GM20000 (cell line): Measurements from ENCODE around the gene NXPE1.
"Not testable (repeated sequence)": the region's sequence is repeated elsewhere in the genome, so short reads cannot be mapped to it uniquely, and the experiment has no call there.

Experiments used
- DNase-seq: peaks from one replicate; pipeline ENCODE4 v3.0.0; 2012; ENCODE audit warnings: low spot score
- TF ChIP-seq, protein P1 (sequence below): IDR thresholded peaks from 2 replicates; pipeline ENCODE4 v1.5.1; 2012; ENCODE audit warnings: mild to moderate bottlenecking, control low read depth; ENCODE audit errors: extremely low read depth, missing control alignments

The NXPE1 gene

DNA sequence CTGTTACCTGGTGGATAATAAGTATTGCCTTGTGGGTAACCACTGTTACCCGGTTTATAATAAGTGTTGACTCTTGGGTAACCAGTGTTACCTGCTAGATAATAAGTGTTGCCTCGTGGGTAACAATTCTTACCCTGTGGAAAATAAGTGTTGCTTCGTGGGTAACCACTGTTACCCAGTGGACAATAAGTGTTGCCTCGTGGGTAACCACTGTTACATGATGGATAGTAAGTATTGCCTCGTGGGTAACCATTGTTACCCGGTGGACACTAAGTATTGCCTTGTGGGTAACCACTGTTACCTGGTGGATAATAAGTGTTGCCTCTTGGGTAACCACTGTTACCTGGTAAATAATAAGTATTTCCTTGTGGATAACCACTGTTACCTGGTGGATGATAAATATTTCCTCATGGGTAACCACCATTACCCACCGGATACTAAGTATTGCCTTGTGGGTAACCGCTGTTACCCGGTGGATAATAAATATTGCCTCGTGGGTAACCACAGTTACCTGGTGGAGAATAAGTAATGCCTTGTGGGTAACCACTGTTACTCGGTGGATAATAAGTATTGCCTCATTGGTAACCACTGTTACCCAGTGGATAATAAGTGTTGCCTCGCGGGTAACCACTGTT lies 44.6 kb upstream of the NXPE1 start:
- TF ChIP-seq, protein P1, sequence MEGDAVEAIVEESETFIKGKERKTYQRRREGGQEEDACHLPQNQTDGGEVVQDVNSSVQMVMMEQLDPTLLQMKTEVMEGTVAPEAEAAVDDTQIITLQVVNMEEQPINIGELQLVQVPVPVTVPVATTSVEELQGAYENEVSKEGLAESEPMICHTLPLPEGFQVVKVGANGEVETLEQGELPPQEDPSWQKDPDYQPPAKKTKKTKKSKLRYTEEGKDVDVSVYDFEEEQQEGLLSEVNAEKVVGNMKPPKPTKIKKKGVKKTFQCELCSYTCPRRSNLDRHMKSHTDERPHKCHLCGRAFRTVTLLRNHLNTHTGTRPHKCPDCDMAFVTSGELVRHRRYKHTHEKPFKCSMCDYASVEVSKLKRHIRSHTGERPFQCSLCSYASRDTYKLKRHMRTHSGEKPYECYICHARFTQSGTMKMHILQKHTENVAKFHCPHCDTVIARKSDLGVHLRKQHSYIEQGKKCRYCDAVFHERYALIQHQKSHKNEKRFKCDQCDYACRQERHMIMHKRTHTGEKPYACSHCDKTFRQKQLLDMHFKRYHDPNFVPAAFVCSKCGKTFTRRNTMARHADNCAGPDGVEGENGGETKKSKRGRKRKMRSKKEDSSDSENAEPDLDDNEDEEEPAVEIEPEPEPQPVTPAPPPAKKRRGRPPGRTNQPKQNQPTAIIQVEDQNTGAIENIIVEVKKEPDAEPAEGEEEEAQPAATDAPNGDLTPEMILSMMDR: no peak
- DNase-seq: no peak

DNA sequence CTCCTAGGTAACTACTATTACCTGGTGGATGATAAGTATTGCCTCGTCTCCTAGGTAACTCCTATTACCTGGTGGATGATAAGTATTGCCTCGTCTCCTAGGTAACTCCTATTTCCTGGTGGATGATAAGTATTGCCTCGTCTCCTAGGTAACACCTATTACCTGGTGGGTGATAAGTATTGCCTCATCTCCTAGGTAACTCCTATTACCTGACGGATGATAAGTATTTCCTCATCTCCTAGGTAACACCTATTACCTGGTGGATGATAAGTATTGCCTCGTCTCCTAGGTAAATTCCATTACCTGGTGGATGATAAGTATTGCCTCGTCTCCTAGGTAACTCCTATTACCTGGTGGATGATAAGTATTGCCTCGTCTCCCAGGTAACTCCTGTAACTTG lies 43.5 kb upstream of the NXPE1 start:
- DNase-seq: not testable (repeated sequence)

DNA sequence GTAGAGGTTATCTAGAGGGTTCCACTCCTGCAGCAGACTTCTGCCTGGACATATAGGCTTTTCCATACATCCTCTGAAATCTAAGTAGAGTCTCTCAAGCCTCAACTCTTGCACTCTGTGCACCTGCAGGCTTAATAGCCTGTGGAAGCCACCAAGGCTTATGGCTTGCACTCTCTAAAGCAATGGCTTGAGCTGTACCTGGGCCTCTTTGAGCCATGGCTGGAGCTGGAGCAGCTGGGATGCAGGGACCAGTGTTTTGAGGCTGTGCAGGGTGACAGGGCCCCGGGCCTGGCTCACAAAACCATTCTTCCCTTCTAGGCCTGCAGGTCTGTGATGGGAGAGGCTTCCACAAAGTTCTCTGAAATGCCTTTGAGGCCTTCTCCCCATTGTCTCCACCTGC lies 38.8 kb upstream of the NXPE1 start:
- TF ChIP-seq, protein P1: no peak
- no peak for DNase-seq

DNA sequence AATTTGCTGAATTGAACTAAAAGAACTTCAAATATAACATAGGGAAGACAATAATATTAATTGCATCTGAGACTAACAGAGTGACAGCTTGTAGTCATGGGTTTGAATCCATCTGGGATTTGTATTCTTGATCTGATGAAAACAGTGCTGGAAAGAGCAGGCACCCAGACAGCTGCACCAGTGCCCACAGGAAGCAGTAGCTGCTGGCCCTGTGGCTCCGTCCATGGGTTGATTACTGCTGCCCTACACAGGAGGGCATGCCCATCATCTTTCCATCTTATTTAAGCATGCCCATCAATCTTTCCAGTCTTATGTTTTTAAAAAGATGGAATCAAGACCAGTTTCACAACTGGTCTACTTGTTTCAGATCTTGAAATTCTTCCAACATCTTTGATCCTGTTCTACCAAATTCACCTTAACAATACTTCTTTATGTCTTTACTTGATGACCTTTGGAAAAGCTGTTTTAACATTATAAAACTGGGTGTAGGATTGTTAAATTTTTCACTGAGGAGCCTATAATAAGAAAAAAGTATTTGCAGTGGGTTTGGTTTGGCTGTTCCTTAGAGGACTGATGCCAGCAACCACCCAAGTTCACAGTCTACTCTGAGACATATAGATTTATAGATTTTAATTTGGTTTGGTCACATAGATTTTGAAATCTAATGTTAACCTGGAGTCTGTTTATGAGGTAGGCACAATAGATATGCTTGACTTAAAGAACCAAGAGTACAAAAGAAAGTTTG lies 36.7 kb upstream of the NXPE1 start:
- TF ChIP-seq, protein P1: no peak
- no peak for DNase-seq

DNA sequence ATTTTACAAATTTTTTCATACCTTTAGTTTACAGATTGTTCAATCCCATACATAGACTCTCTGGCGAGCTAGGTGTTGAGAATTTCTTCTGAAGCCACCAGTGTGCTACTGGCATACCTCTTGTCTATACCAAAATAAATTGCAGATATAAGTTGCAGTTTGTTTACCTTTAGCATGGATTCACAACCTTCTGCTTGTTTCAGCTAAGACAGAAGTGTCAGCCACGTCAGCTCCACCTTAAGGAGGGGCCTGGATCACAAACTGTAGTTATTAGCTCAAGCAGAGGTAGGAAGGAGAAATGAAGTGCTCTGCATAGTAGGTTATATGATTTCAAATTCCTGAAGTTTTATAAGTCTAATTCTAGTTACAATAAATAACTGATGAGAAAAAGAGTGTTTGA lies 35.9 kb upstream of the NXPE1 start, which contains the start of gene NXPE4:
TSS of gene NXPE4 (minus strand) at position 216 of the 400 bp plus-strand sequence. CDS start 1,027 bp downstream, outside the sequence.
- TF ChIP-seq, protein P1: no peak
- DNase-seq: no peak

DNA sequence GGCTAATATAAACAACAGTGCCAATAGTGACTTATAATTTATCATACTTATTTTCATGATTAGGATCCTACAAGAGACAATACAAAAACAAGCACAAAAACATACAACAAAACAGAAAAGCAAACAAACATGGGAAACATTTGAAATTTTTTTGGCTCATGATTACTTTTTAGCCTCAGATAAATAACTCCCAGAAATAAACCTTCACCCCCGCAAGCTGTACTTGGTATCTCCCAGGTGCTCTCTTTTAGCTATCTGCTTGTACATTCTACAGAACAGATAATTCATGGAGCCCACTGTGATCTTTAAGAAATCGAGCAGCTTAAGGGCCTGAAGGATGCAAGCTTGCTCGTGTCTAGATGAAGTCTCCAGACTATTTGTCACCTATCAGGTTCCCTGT lies 35.0 kb upstream of the NXPE1 start:
- TF ChIP-seq, protein P1: no peak
- no peak for DNase-seq

DNA sequence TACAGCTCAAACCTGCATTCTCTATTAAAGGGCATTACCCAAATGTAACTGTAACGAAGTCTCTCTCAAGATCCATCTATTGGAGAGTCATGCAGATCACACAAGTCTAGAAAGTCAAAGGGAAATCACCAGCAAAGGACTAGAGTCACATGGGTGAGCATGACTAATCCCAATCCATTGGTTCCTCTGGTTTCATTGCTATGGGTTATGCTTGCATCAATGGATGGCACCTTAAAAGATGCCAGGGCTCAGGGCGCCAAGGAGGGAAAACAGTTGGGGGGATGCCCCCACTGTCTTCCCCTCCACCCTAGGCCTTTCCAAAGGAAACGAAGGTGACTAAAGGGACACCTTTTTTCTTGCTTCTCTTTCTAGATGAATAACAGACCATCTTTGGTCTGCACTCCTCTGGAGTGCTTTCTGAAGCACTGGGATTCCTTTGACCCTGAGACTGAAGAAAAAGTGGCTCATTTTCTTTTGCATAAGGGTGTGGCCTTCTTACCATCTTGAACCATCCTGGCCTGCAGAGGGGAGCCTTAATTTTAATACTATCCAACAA lies 27.8 kb upstream of the NXPE1 start:
- TF ChIP-seq, protein P1: no peak
- no peak for DNase-seq
